Activated naive CD4-positive, alpha-beta T cell treated with anti-CD3 and anti-CD28 coated beads, Interleukin-2, amount 10 ng/mL, durations not matched to agents 5 hours and 36 hours (primary cell): Measurements from ENCODE around the gene HNRNPH1. TPM values are rescaled to one million over a fixed set of nuclear protein-coding genes. Genes with fewer than 3 reads are reported as not detected.

ENCODE experiments used
- total RNA-seq, 2 experiments: library from RNA; stranded (reverse); gene quantifications; one replicate each; pipeline ENCODE4 v1.2.3, GENCODE V29; 2021

The HNRNPH1 gene
- total RNA-seq: 100 to 1,000 TPM; 883 to 954 TPM

GRCh38 chr5:179623003-179623905, at the start of gene HNRNPH1:
Gene HNRNPH1, minus strand, starts transcription at chr5:179623671. Its CDS starts 538 bp downstream, at chr5:179623133.

Other genes with a start within 250 kb of the HNRNPH1 start
- 10 to 100 TPM; 42.4 to 46.8 TPM for gene RUFY1, start 73.1 kb downstream of the HNRNPH1 start, total RNA-seq
- gene CBY3, start 57.4 kb upstream of the HNRNPH1 start, total RNA-seq: under 1 TPM; 0.31 to 0.71 TPM
- 100 to 1,000 TPM; 418 to 432 TPM for gene CANX, start 75.3 kb upstream of the HNRNPH1 start, total RNA-seq
- 10 to 100 TPM; 29.5 to 31.1 TPM for gene MAML1, start 109.2 kb upstream of the HNRNPH1 start, total RNA-seq
- gene LTC4S, start 170.3 kb upstream of the HNRNPH1 start, total RNA-seq: 1 to 10 TPM; 2.4 to 3.9 TPM
- 10 to 100 TPM; 96.8 to 99.3 TPM for gene MGAT4B, start 183.2 kb upstream of the HNRNPH1 start, total RNA-seq
- 100 to 1,000 TPM; 134 to 147 TPM for gene SQSTM1, start 197.2 kb upstream of the HNRNPH1 start, total RNA-seq
- gene MRNIP, start 235.1 kb upstream of the HNRNPH1 start, total RNA-seq: 10 to 100 TPM; 21.5 to 22.6 TPM